ENCODE results near the gene TAB3.

TAB3 gene

GRCh38 chrX:30793075-30793766 is 95.8 kb downstream of the TAB3 start:
- H3K27ac Mint-ChIP-seq = no peak overlapping the region
- TF ChIP-seq CTCF (IDR thresholded peaks at IDR 0.05) = no peak
- no peak for DNase-seq
- H3K9me3 Mint-ChIP-seq = peaks cover 36% of the 10 kb centered on the region
- peaks cover 7% of the 10 kb centered on the region for H3K27me3 Mint-ChIP-seq (ENCODE audit: low read depth, poor library complexity)
- no peaks in the 10 kb centered on the region for H3K36me3 Mint-ChIP-seq (ENCODE audit: low read depth)
- no peak overlapping the region for H3K4me3 Mint-ChIP-seq
- H3K4me1 Mint-ChIP-seq = no peaks in the 10 kb centered on the region

- no peak for TF ChIP-seq CTCF (IDR thresholded peaks at IDR 0.05)
- H3K4me3 Mint-ChIP-seq = no peak overlapping the region
- H3K9me3 Mint-ChIP-seq = peaks cover 36% of the 10 kb centered on the region
- H3K27me3 Mint-ChIP-seq (ENCODE audit: low read depth, poor library complexity) = peaks cover 9% of the 10 kb centered on the region
- no peak overlapping the region for H3K27ac Mint-ChIP-seq
- no peaks in the 10 kb centered on the region for H3K36me3 Mint-ChIP-seq (ENCODE audit: low read depth)
- H3K4me1 Mint-ChIP-seq = no peaks in the 10 kb centered on the region
- no peak for DNase-seq
Observed at GRCh38 chrX:30791296-30792278, 97.5 kb downstream of the TAB3 start.

GRCh38 chrX:30787012-30787411 is 102.0 kb downstream of the TAB3 start:
- TF ChIP-seq CTCF (IDR thresholded peaks at IDR 0.05) = no peak
- Mint-ChIP-seq H3K27me3 (ENCODE audit: low read depth, poor library complexity) (peaks cover 2% of the 10 kb centered on the region), H3K27ac (no peak overlapping the region), H3K9me3 (peaks cover 26% of the 10 kb centered on the region), H3K4me3 (no peak overlapping the region), H3K4me1 (no peaks in the 10 kb centered on the region), H3K36me3 (ENCODE audit: low read depth) (no peaks in the 10 kb centered on the region)
- DNase-seq = no peak

- no peaks in the 10 kb centered on the region for H3K36me3 Mint-ChIP-seq (ENCODE audit: low read depth)
- H3K9me3 Mint-ChIP-seq = peaks cover 25% of the 10 kb centered on the region
- peaks cover 2% of the 10 kb centered on the region for H3K27me3 Mint-ChIP-seq (ENCODE audit: low read depth, poor library complexity)
- no peak overlapping the region for H3K27ac Mint-ChIP-seq
- H3K4me1 Mint-ChIP-seq = no peaks in the 10 kb centered on the region
- TF ChIP-seq CTCF (IDR thresholded peaks at IDR 0.05) = no peak
- no peak overlapping the region for H3K4me3 Mint-ChIP-seq
- no peak for DNase-seq
Observed at GRCh38 chrX:30786374-30786773, 102.7 kb downstream of the TAB3 start.

GRCh38 chrX:30781711-30782444 is 107.2 kb downstream of the TAB3 start:
- Mint-ChIP-seq H3K4me3 (no peak overlapping the region), H3K9me3 (peaks cover 19% of the 10 kb centered on the region), H3K27me3 (ENCODE audit: low read depth, poor library complexity) (no peaks in the 10 kb centered on the region), H3K36me3 (ENCODE audit: low read depth) (no peaks in the 10 kb centered on the region), H3K4me1 (no peaks in the 10 kb centered on the region), H3K27ac (no peak overlapping the region)
- DNase-seq = no peak
- TF ChIP-seq CTCF (IDR thresholded peaks at IDR 0.05) = no peak

Data from nephron progenitor cell (in vitro differentiated cells).